WTC11 (cell line): Measurements from ENCODE around the gene DNAJC6. TPM values are rescaled to one million over a fixed set of nuclear protein-coding genes. Genes with fewer than 3 reads are reported as not detected.
A peak's percentile ranks its signal among the peaks of the same experiment; 100 is the strongest.

Experiments used
- ATAC-seq: fragments of 200-7000 bp; cut with Tn5 transposase; 2 replicates; pipeline ENCODE4 v1.10.0; 2021; ENCODE audit warnings: mild to moderate bottlenecking, moderate library complexity
- CTCF ChIA-PET: fragments of 300-600 bp; sonication (Branson Sonifier 250); formaldehyde crosslinking; loops from one replicate; lab custom pipeline; 2021; ENCODE audit warnings: antibody characterized with exemption; lab: Charles Lee
- POLR2A ChIA-PET: fragments of 350-600 bp; sonication (Branson Sonifier 250); formaldehyde crosslinking; loops from one replicate; lab custom pipeline; 2021; ENCODE audit warnings: antibody characterized with exemption; lab: Charles Lee
- DNase-seq: peaks from one replicate; pipeline ENCODE4 v3.0.0; 2021; ENCODE audit warnings: low spot score
- H3K27ac Mint-ChIP-seq: 2 replicates; pipeline ENCODE4 v1.8.0; 2021; ENCODE audit warnings: mixed read lengths
- H3K27me3 Mint-ChIP-seq: 2 replicates; pipeline ENCODE4 v1.8.0; 2021; ENCODE audit warnings: low read depth, mild to moderate bottlenecking, moderate library complexity, mixed read lengths
- H3K36me3 Mint-ChIP-seq: 2 replicates; pipeline ENCODE4 v1.8.0; 2021; ENCODE audit warnings: mixed read lengths
- H3K4me1 Mint-ChIP-seq: 2 replicates; pipeline ENCODE4 v1.8.0; 2022; ENCODE audit warnings: mixed read lengths
- H3K4me3 Mint-ChIP-seq: 2 replicates; pipeline ENCODE4 v1.8.0; 2021; ENCODE audit warnings: mild to moderate bottlenecking, moderate library complexity, mixed read lengths
- H3K9me3 Mint-ChIP-seq: 2 replicates; pipeline ENCODE4 v1.8.0; 2021; ENCODE audit warnings: mixed read lengths
- FOXK1 ChIP-seq: sonication (generic); formaldehyde crosslinking; IDR thresholded peaks from 2 replicates; pipeline ENCODE4 v1.8.0; 2022; ENCODE audit warnings: mild to moderate bottlenecking, moderate library complexity, missing genetic modification reagents
- MXD4 ChIP-seq: fragments of 250-450 bp; sonication (Bioruptor Pico); IDR thresholded peaks from 2 replicates; pipeline ENCODE4 v1.8.0; 2021; ENCODE audit warnings: mild to moderate bottlenecking, moderate library complexity, borderline replicate concordance
- PRRX2 ChIP-seq: fragments of 250-450 bp; sonication (Bioruptor Pico); IDR thresholded peaks from 2 replicates; pipeline ENCODE4 v1.8.0; 2021; ENCODE audit warnings: mild to moderate bottlenecking
- RELA ChIP-seq: sonication (generic); formaldehyde crosslinking; IDR thresholded peaks from 2 replicates; pipeline ENCODE4 v1.8.1; 2022; ENCODE audit warnings: missing genetic modification reagents, mild to moderate bottlenecking, borderline replicate concordance
- SOX15 ChIP-seq: fragments of 250-450 bp; sonication (Bioruptor Pico); IDR thresholded peaks from 2 replicates; pipeline ENCODE4 v1.9.0; 2021; ENCODE audit warnings: mild to moderate bottlenecking
- SP1 ChIP-seq: sonication (generic); formaldehyde crosslinking; conservative IDR thresholded peaks from 2 replicates; pipeline ENCODE4 v1.8.1; 2022; ENCODE audit warnings: missing genetic modification reagents
- ZNF121 ChIP-seq: sonication (generic); formaldehyde crosslinking; IDR thresholded peaks from 2 replicates; pipeline ENCODE4 v1.8.0; 2023; ENCODE audit warnings: missing genetic modification reagents
- total RNA-seq: library from RNA; stranded (reverse); gene quantifications from 3 replicates; pipeline ENCODE4 v1.2.3, GENCODE V29; 2021
- TF ChIP-seq, protein P1 (sequence below): sonication (generic); formaldehyde crosslinking; IDR thresholded peaks from 2 replicates; pipeline ENCODE4 v1.8.1; 2022; ENCODE audit warnings: low read depth, mild to moderate bottlenecking, moderate library complexity, missing genetic modification reagents, borderline replicate concordance
- TF ChIP-seq, protein P2 (sequence below): fragments of 250-450 bp; sonication (Bioruptor Pico); IDR thresholded peaks from 2 replicates; pipeline ENCODE4 v1.9.0; 2021; ENCODE audit warnings: mild to moderate bottlenecking
- TF ChIP-seq, protein P3 (sequence below): sonication (generic); formaldehyde crosslinking; IDR thresholded peaks from 2 replicates; pipeline ENCODE4 v1.8.0; 2022; ENCODE audit warnings: mild to moderate bottlenecking, missing genetic modification reagents
- TF ChIP-seq, protein P4 (sequence below): fragments of 250-450 bp; sonication (Bioruptor Pico); IDR thresholded peaks from 2 replicates; pipeline ENCODE4 v1.9.0; 2021; ENCODE audit warnings: mild to moderate bottlenecking
- TF ChIP-seq, protein P5 (sequence below): sonication (generic); formaldehyde crosslinking; IDR thresholded peaks from 2 replicates; pipeline ENCODE4 v1.8.1; 2022; ENCODE audit warnings: missing genetic modification reagents, borderline replicate concordance
- TF ChIP-seq, protein P6 (sequence below): sonication (generic); formaldehyde crosslinking; IDR thresholded peaks from 2 replicates; pipeline ENCODE4 v1.8.1; 2023; ENCODE audit warnings: mild to moderate bottlenecking, missing genetic modification reagents, moderate library complexity
- TF ChIP-seq, protein P7 (sequence below): sonication (generic); formaldehyde crosslinking; IDR thresholded peaks from 2 replicates; pipeline ENCODE4 v1.8.1; 2022; ENCODE audit warnings: mild to moderate bottlenecking, moderate library complexity, missing genetic modification reagents
- TF ChIP-seq, protein P8 (sequence below): fragments of 200-600 bp; IDR thresholded peaks from 2 replicates; pipeline ENCODE4 v1.8.0; 2022; ENCODE audit warnings: antibody characterized with exemption
- TF ChIP-seq, protein P9 (sequence below): sonication (generic); formaldehyde crosslinking; IDR thresholded peaks from 2 replicates; pipeline ENCODE4 v1.8.0; 2023; ENCODE audit warnings: missing genetic modification reagents
- TF ChIP-seq, protein P10 (sequence below): sonication (generic); formaldehyde crosslinking; IDR thresholded peaks from 2 replicates; pipeline ENCODE4 v1.8.1; 2023; ENCODE audit warnings: mild to moderate bottlenecking, missing genetic modification reagents
- TF ChIP-seq, protein P11 (sequence below): fragments of 250-450 bp; sonication (Bioruptor Pico); IDR thresholded peaks from 2 replicates; pipeline ENCODE4 v1.9.0; 2021; ENCODE audit warnings: moderate library complexity, mild to moderate bottlenecking, inconsistent platforms, borderline replicate concordance

The DNAJC6 gene
- total RNA-seq, 1 experiment from 2014 or later = 9.1 TPM

DNA sequence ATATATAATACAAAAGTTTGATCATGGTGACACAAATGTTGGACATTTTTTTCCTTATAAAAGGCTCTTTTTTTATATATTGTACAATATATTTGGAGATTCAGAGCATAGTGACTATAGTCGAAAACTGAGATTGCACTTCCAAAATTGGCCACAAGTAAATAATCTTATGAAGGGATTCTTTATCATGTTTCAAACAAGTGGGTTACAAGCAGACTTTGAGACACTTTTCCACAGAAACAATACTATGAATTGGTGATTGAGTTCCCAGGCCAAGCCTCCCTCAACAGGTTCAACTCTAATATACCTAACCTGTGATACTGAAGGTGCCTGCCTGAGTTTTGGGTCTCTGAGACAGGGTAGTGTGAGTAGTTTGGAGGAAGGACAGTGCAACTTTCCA lies 124.9 kb downstream of the DNAJC6 start (continued):
- TF ChIP-seq, protein P1, sequence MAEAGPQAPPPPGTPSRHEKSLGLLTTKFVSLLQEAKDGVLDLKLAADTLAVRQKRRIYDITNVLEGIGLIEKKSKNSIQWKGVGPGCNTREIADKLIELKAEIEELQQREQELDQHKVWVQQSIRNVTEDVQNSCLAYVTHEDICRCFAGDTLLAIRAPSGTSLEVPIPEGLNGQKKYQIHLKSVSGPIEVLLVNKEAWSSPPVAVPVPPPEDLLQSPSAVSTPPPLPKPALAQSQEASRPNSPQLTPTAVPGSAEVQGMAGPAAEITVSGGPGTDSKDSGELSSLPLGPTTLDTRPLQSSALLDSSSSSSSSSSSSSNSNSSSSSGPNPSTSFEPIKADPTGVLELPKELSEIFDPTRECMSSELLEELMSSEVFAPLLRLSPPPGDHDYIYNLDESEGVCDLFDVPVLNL (CRISPR knock-in tag) = no peak
- no peak for TF ChIP-seq RELA (CRISPR knock-in tag)
- TF ChIP-seq, protein P2, sequence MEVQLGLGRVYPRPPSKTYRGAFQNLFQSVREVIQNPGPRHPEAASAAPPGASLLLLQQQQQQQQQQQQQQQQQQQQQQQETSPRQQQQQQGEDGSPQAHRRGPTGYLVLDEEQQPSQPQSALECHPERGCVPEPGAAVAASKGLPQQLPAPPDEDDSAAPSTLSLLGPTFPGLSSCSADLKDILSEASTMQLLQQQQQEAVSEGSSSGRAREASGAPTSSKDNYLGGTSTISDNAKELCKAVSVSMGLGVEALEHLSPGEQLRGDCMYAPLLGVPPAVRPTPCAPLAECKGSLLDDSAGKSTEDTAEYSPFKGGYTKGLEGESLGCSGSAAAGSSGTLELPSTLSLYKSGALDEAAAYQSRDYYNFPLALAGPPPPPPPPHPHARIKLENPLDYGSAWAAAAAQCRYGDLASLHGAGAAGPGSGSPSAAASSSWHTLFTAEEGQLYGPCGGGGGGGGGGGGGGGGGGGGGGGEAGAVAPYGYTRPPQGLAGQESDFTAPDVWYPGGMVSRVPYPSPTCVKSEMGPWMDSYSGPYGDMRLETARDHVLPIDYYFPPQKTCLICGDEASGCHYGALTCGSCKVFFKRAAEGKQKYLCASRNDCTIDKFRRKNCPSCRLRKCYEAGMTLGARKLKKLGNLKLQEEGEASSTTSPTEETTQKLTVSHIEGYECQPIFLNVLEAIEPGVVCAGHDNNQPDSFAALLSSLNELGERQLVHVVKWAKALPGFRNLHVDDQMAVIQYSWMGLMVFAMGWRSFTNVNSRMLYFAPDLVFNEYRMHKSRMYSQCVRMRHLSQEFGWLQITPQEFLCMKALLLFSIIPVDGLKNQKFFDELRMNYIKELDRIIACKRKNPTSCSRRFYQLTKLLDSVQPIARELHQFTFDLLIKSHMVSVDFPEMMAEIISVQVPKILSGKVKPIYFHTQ (CRISPR knock-in tag) = no peak
- TF ChIP-seq MXD4 = no peak

DNA sequence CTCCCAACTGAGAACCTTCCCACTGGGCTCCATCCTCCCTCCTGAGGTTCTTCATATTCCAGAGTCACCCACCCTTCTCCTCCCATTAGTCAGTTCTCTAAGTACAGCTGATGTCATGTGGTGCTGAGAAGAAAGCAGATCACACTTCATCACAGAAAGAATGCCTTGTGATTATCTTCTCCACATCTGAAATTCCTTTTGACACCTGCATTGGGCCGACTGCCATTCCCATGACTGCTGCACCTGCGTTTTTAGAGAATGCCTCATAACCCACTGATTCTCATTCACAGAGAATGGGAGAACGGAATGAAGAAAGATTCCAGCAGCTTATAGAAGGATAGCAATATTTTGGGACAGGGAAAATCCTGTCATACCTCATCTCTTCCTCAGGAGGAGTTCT lies 125.4 kb downstream of the DNAJC6 start:
- CTCF ChIA-PET = interaction anchor here (1.5 to 6.3 kb wide), 2 partner anchors 9 to 25 kb away, joined by 7 to 37 read pairs; no protein-coding TSS in a partner anchor
- DNase-seq (no peak), ATAC-seq (no peak)
- Mint-ChIP-seq H3K9me3 (no peaks in the 10 kb centered on the region), H3K4me1 (peaks cover 37% of the 10 kb centered on the region), H3K36me3 (no peaks in the 10 kb centered on the region), H3K4me3 (no peak overlapping the region), H3K27ac (peak overlapping the region; percentile 51; the same call in 1 of the 2 replicates), H3K27me3 (no peaks in the 10 kb centered on the region)
- POLR2A ChIA-PET = no interaction called here
- TF ChIP-seq SP1 (CRISPR knock-in tag) = no peak
- TF ChIP-seq PRRX2 = no peak
- TF ChIP-seq, protein P3, sequence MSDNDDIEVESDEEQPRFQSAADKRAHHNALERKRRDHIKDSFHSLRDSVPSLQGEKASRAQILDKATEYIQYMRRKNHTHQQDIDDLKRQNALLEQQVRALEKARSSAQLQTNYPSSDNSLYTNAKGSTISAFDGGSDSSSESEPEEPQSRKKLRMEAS (CRISPR knock-in tag) = no peak
- TF ChIP-seq ZNF121 (CRISPR knock-in tag) = no peak
- TF ChIP-seq, protein P4, sequence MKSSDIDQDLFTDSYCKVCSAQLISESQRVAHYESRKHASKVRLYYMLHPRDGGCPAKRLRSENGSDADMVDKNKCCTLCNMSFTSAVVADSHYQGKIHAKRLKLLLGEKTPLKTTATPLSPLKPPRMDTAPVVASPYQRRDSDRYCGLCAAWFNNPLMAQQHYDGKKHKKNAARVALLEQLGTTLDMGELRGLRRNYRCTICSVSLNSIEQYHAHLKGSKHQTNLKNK = no peak
- TF ChIP-seq, protein P5, sequence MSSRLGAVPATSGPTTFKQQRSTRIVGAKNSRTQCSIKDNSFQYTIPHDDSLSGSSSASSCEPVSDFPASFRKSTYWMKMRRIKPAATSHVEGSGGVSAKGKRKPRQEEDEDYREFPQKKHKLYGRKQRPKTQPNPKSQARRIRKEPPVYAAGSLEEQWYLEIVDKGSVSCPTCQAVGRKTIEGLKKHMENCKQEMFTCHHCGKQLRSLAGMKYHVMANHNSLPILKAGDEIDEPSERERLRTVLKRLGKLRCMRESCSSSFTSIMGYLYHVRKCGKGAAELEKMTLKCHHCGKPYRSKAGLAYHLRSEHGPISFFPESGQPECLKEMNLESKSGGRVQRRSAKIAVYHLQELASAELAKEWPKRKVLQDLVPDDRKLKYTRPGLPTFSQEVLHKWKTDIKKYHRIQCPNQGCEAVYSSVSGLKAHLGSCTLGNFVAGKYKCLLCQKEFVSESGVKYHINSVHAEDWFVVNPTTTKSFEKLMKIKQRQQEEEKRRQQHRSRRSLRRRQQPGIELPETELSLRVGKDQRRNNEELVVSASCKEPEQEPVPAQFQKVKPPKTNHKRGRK (CRISPR knock-in tag) = no peak
- no peak for TF ChIP-seq FOXK1 (CRISPR knock-in tag)
- TF ChIP-seq, protein P6, sequence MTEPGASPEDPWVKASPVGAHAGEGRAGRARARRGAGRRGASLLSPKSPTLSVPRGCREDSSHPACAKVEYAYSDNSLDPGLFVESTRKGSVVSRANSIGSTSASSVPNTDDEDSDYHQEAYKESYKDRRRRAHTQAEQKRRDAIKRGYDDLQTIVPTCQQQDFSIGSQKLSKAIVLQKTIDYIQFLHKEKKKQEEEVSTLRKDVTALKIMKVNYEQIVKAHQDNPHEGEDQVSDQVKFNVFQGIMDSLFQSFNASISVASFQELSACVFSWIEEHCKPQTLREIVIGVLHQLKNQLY = no peak
- no peak for TF ChIP-seq SOX15 (CRISPR knock-in tag)
- TF ChIP-seq, protein P7, sequence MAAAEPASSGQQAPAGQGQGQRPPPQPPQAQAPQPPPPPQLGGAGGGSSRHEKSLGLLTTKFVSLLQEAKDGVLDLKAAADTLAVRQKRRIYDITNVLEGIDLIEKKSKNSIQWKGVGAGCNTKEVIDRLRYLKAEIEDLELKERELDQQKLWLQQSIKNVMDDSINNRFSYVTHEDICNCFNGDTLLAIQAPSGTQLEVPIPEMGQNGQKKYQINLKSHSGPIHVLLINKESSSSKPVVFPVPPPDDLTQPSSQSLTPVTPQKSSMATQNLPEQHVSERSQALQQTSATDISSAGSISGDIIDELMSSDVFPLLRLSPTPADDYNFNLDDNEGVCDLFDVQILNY (CRISPR knock-in tag) = no peak
- TF ChIP-seq, protein P8, sequence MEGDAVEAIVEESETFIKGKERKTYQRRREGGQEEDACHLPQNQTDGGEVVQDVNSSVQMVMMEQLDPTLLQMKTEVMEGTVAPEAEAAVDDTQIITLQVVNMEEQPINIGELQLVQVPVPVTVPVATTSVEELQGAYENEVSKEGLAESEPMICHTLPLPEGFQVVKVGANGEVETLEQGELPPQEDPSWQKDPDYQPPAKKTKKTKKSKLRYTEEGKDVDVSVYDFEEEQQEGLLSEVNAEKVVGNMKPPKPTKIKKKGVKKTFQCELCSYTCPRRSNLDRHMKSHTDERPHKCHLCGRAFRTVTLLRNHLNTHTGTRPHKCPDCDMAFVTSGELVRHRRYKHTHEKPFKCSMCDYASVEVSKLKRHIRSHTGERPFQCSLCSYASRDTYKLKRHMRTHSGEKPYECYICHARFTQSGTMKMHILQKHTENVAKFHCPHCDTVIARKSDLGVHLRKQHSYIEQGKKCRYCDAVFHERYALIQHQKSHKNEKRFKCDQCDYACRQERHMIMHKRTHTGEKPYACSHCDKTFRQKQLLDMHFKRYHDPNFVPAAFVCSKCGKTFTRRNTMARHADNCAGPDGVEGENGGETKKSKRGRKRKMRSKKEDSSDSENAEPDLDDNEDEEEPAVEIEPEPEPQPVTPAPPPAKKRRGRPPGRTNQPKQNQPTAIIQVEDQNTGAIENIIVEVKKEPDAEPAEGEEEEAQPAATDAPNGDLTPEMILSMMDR = no peak
- TF ChIP-seq, protein P9, sequence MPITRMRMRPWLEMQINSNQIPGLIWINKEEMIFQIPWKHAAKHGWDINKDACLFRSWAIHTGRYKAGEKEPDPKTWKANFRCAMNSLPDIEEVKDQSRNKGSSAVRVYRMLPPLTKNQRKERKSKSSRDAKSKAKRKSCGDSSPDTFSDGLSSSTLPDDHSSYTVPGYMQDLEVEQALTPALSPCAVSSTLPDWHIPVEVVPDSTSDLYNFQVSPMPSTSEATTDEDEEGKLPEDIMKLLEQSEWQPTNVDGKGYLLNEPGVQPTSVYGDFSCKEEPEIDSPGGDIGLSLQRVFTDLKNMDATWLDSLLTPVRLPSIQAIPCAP (CRISPR knock-in tag) = no peak
- TF ChIP-seq, protein P10, sequence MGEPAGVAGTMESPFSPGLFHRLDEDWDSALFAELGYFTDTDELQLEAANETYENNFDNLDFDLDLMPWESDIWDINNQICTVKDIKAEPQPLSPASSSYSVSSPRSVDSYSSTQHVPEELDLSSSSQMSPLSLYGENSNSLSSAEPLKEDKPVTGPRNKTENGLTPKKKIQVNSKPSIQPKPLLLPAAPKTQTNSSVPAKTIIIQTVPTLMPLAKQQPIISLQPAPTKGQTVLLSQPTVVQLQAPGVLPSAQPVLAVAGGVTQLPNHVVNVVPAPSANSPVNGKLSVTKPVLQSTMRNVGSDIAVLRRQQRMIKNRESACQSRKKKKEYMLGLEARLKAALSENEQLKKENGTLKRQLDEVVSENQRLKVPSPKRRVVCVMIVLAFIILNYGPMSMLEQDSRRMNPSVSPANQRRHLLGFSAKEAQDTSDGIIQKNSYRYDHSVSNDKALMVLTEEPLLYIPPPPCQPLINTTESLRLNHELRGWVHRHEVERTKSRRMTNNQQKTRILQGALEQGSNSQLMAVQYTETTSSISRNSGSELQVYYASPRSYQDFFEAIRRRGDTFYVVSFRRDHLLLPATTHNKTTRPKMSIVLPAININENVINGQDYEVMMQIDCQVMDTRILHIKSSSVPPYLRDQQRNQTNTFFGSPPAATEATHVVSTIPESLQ (CRISPR knock-in tag) = no peak
- TF ChIP-seq, protein P11, sequence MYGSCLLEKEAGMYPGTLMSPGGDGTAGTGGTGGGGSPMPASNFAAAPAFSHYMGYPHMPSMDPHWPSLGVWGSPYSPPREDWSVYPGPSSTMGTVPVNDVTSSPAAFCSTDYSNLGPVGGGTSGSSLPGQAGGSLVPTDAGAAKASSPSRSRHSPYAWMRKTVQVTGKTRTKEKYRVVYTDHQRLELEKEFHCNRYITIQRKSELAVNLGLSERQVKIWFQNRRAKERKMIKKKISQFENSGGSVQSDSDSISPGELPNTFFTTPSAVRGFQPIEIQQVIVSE = no peak
